HepG2 (cell line): ENCODE data around the gene SOCS1. TPM values are rescaled to one million over a fixed set of nuclear protein-coding genes. Genes with fewer than 3 reads are reported as not detected.

Source experiments
- CBX2 ChIP-seq, 2 experiments: fragments of 200-600 bp in 1 of 2; sonication (generic); formaldehyde crosslinking in 1 of 2; IDR thresholded peaks; 2 replicates each; pipeline versions ENCODE4 v1.7.0 to v1.8.1; 2018 to 2022; ENCODE audit warnings: low read depth in 2 of 2, low read length in 1 of 2, mild to moderate bottlenecking in 1 of 2, missing genetic modification reagents in 1 of 2
- CERS6 ChIP-seq: sonication (generic); formaldehyde crosslinking; IDR thresholded peaks from 2 replicates; pipeline ENCODE4 v1.5.0; 2020; ENCODE audit warnings: missing genetic modification reagents
- CSRNP1 ChIP-seq: sonication (generic); formaldehyde crosslinking; IDR thresholded peaks from 2 replicates; pipeline ENCODE4 v1.8.1; 2023; ENCODE audit warnings: mild to moderate bottlenecking, missing genetic modification reagents
- FOXJ3 ChIP-seq: sonication (generic); formaldehyde crosslinking; IDR thresholded peaks from 2 replicates; pipeline ENCODE4 v1.4.0; 2020; ENCODE audit warnings: missing genetic modification reagents, mild to moderate bottlenecking, borderline replicate concordance
- HIVEP1 ChIP-seq: sonication (generic); formaldehyde crosslinking; IDR thresholded peaks from 2 replicates; pipeline ENCODE4 v1.4.0; 2020; ENCODE audit warnings: mild to moderate bottlenecking, missing genetic modification reagents
- MAF1 ChIP-seq: sonication (generic); formaldehyde crosslinking; IDR thresholded peaks from 2 replicates; pipeline ENCODE4 v1.5.0; 2020; ENCODE audit warnings: missing genetic modification reagents, borderline replicate concordance
- MATR3 ChIP-seq: sonication (generic); formaldehyde crosslinking; IDR thresholded peaks from 2 replicates; pipeline ENCODE4 v1.4.0; 2020; ENCODE audit warnings: missing genetic modification reagents
- MNT ChIP-seq: fragments of 450-650 bp; IDR thresholded peaks from 2 replicates; pipeline ENCODE4 v1.6.1; 2016
- SMC3 ChIP-seq: IDR thresholded peaks from 2 replicates; pipeline ENCODE4 v1.6.1; 2011; ENCODE audit warnings: low read length, improper control_type of control experiment
- SP1 ChIP-seq, 2 experiments: fragments of 450-650 bp in 1 of 2; sonication (generic) in 1 of 2; formaldehyde crosslinking in 1 of 2; IDR thresholded peaks; 2 replicates each; pipeline versions ENCODE4 v1.4.0 to v1.6.1; 2016 to 2020; ENCODE audit warnings: missing genetic modification reagents in 1 of 2
- YEATS2 ChIP-seq: sonication (generic); formaldehyde crosslinking; IDR thresholded peaks from 2 replicates; pipeline ENCODE4 v1.4.0; 2020; ENCODE audit warnings: missing genetic modification reagents, borderline replicate concordance
- ZMAT5 ChIP-seq: sonication (generic); formaldehyde crosslinking; IDR thresholded peaks from 2 replicates; pipeline ENCODE4 v1.5.0; 2020; ENCODE audit warnings: mild to moderate bottlenecking, low read depth, missing genetic modification reagents, borderline replicate concordance
- ZMYM4 ChIP-seq: sonication (generic); formaldehyde crosslinking; IDR thresholded peaks from 2 replicates; pipeline ENCODE4 v1.8.1; 2023; ENCODE audit warnings: mild to moderate bottlenecking, missing genetic modification reagents
- ZNF564 ChIP-seq: sonication (generic); formaldehyde crosslinking; IDR thresholded peaks from 2 replicates; pipeline ENCODE4 v1.8.1; 2023; ENCODE audit warnings: mild to moderate bottlenecking, missing genetic modification reagents
- polyA plus RNA-seq, 8 experiments: library from polyadenylated mRNA; depleted of rRNA in 3 of 8; stranded (reverse) in 7 of 8; unstranded in 1 of 8; fragments of >200 nt; fragmentation: Illumina TruSeq in 4 of 8; extraction: Trizol in 4 of 8; gene quantifications; 2 replicates each; pipeline versions ENCODE4 v1.2.1 to v1.2.3, GENCODE V29; 2011 to 2016; ENCODE audit warnings: low read depth in 4 of 8, missing spikeins in 1 of 8, mixed read lengths in 1 of 8; ENCODE audit not compliant: insufficient read depth in 1 of 8
- total RNA-seq, 5 experiments: library from RNA; depleted of rRNA; stranded (reverse); fragments of >200 nt; fragmentation: Illumina TruSeq; extraction: Trizol; gene quantifications; 2 replicates each; pipeline ENCODE4 v1.2.3, GENCODE V29; 2016; ENCODE audit warnings: low read depth in 1 of 5
- TF ChIP-seq, protein P1 (sequence below): sonication (generic); formaldehyde crosslinking; IDR thresholded peaks from 2 replicates; pipeline ENCODE4 v1.4.0; 2020; ENCODE audit warnings: missing genetic modification reagents
- TF ChIP-seq, protein P2 (sequence below): sonication (generic); formaldehyde crosslinking; IDR thresholded peaks from 2 replicates; pipeline ENCODE4 v1.5.1; 2020; ENCODE audit warnings: mild to moderate bottlenecking, missing genetic modification reagents, moderate library complexity
- TF ChIP-seq, protein P3 (sequence below): sonication (generic); formaldehyde crosslinking; IDR thresholded peaks from 2 replicates; pipeline ENCODE4 v1.4.0; 2020; ENCODE audit warnings: missing genetic modification reagents

The SOCS1 gene
- total and polyA plus RNA-seq, 2 of the 13 experiments (the other 11 are each of a cell fraction or from before 2014, with no cell fraction given), result 5.3 to 6.3 TPM

- TF ChIP-seq, protein P1, sequence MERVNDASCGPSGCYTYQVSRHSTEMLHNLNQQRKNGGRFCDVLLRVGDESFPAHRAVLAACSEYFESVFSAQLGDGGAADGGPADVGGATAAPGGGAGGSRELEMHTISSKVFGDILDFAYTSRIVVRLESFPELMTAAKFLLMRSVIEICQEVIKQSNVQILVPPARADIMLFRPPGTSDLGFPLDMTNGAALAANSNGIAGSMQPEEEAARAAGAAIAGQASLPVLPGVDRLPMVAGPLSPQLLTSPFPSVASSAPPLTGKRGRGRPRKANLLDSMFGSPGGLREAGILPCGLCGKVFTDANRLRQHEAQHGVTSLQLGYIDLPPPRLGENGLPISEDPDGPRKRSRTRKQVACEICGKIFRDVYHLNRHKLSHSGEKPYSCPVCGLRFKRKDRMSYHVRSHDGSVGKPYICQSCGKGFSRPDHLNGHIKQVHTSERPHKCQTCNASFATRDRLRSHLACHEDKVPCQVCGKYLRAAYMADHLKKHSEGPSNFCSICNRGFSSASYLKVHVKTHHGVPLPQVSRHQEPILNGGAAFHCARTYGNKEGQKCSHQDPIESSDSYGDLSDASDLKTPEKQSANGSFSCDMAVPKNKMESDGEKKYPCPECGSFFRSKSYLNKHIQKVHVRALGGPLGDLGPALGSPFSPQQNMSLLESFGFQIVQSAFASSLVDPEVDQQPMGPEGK (CRISPR knock-in tag), result peak; percentile 39
- TF ChIP-seq YEATS2 (CRISPR knock-in tag) (no peak), MATR3 (no peak), MNT (no peak), ZMAT5 (CRISPR knock-in tag) (no peak), MAF1 (CRISPR knock-in tag) (no peak), CERS6 (no peak), ZNF564 (CRISPR knock-in tag) (no peak), FOXJ3 (CRISPR knock-in tag) (0 out of 2 replicates have a peak, but pooled peaks have one; percentile 28), HIVEP1 (CRISPR knock-in tag) (no peak), SP1 (IDR thresholded peaks at IDR 0.05) (no peak), SP1 (CRISPR knock-in tag; IDR thresholded peaks at IDR 0.05) (no peak), CBX2 (IDR thresholded peaks at IDR 0.05; ENCODE audit: low read depth, low read length) (no peak), CBX2 (CRISPR knock-in tag; IDR thresholded peaks at IDR 0.05; ENCODE audit: low read depth) (no peak), ZMYM4 (CRISPR knock-in tag) (peak; percentile 43; the same call in 1 of the 2 replicates), CSRNP1 (CRISPR knock-in tag) (no peak), SMC3 (no peak)
- TF ChIP-seq, protein P2, sequence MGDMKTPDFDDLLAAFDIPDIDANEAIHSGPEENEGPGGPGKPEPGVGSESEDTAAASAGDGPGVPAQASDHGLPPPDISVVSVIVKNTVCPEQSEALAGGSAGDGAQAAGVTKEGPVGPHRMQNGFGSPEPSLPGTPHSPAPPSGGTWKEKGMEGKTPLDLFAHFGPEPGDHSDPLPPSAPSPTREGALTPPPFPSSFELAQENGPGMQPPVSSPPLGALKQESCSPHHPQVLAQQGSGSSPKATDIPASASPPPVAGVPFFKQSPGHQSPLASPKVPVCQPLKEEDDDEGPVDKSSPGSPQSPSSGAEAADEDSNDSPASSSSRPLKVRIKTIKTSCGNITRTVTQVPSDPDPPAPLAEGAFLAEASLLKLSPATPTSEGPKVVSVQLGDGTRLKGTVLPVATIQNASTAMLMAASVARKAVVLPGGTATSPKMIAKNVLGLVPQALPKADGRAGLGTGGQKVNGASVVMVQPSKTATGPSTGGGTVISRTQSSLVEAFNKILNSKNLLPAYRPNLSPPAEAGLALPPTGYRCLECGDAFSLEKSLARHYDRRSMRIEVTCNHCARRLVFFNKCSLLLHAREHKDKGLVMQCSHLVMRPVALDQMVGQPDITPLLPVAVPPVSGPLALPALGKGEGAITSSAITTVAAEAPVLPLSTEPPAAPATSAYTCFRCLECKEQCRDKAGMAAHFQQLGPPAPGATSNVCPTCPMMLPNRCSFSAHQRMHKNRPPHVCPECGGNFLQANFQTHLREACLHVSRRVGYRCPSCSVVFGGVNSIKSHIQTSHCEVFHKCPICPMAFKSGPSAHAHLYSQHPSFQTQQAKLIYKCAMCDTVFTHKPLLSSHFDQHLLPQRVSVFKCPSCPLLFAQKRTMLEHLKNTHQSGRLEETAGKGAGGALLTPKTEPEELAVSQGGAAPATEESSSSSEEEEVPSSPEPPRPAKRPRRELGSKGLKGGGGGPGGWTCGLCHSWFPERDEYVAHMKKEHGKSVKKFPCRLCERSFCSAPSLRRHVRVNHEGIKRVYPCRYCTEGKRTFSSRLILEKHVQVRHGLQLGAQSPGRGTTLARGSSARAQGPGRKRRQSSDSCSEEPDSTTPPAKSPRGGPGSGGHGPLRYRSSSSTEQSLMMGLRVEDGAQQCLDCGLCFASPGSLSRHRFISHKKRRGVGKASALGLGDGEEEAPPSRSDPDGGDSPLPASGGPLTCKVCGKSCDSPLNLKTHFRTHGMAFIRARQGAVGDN, result peak; percentile 58
- TF ChIP-seq, protein P3, sequence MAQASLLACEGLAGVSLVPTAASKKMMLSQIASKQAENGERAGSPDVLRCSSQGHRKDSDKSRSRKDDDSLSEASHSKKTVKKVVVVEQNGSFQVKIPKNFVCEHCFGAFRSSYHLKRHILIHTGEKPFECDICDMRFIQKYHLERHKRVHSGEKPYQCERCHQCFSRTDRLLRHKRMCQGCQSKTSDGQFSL (CRISPR knock-in tag), result 0 out of 2 replicates have a peak, but pooled peaks have one; percentile 30
Measured at GRCh38 chr16:11273721-11274324, 17.8 kb upstream of the SOCS1 start (continued).
